Bladder microvascular endothelial cell (primary cell): Measurements from ENCODE around the gene ADAMTS3. TPM values are rescaled to one million over a fixed set of nuclear protein-coding genes. Genes with fewer than 3 reads are reported as not detected.

Source experiments
- total RNA-seq: library from RNA; depleted of rRNA; stranded (reverse); fragments of >200 nt; gene quantifications from 2 replicates; pipeline ENCODE4 v1.2.3, GENCODE V29; 2014

Gene ADAMTS3
- total RNA-seq: 0.65 and 2.7 TPM in 2 replicates

DNA sequence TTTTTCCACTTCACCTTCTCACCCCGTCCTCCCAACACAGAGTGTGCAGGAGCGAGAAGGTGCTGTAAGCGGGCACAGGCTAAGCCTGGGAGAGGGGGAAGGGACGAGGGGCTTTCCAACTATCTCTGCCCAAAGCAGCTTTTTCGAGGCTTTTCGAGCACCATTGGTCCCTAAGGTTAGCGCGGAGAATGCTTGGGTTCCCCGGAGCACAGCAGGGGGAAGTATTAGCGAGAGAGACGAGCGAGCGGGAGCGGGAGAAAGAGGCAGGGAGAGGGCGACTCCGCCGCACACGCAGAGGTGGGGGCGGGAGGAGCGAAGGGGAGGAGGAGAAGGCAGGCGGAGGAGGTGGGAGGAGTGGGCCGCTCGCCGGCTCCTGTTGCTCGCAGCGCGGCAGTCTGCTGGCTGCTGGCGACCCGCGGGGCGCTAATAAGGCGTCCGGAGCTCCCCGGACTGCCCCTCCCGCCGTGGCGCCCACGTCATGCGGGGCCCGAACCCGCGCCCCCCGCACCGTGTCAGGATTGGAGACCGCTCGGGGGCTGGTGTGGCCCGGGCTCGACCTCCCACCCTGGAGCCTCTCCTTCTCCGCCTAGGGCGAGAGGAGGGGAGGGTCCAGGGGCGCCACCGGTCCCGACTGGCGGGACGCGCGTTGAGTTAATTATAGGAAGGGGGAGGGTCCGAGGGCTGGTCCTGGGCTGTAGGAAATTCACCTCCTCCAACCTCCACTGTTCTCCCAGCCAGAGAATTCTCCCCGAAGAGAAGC lies at the start of gene ADAMTS3:
Gene ADAMTS3 (minus strand): TSS at position 263 of the 760 bp plus-strand sequence. CDS start 459 bp downstream, outside the sequence.

